Glutamatergic neuron (in vitro differentiated cells): ENCODE results near the gene BCLAF1. TPM values are rescaled to one million over a fixed set of nuclear protein-coding genes. Genes with fewer than 3 reads are reported as not detected.

Experiments used
- DNase-seq: peaks from one replicate; pipeline ENCODE4 v3.0.0; 2022
- H3K27ac Mint-ChIP-seq: one replicate; pipeline ENCODE4 v1.8.0; 2020; ENCODE audit warnings: mild to moderate bottlenecking, mixed read lengths, inconsistent platforms; ENCODE audit not compliant: unreplicated experiment
- H3K27me3 Mint-ChIP-seq: one replicate; pipeline ENCODE4 v1.8.0; 2020; ENCODE audit warnings: mild to moderate bottlenecking, moderate library complexity, mixed read lengths, inconsistent platforms; ENCODE audit not compliant: unreplicated experiment
- H3K36me3 Mint-ChIP-seq: one replicate; pipeline ENCODE4 v1.8.0; 2020; ENCODE audit warnings: mild to moderate bottlenecking, mixed read lengths, inconsistent platforms; ENCODE audit not compliant: unreplicated experiment
- H3K4me1 Mint-ChIP-seq: one replicate; pipeline ENCODE4 v1.8.0; 2020; ENCODE audit warnings: mild to moderate bottlenecking, low read depth, mixed read lengths, inconsistent platforms; ENCODE audit not compliant: unreplicated experiment
- H3K4me3 Mint-ChIP-seq: one replicate; pipeline ENCODE4 v1.8.0; 2020; ENCODE audit warnings: mild to moderate bottlenecking, mixed read lengths, inconsistent platforms; ENCODE audit not compliant: unreplicated experiment
- H3K9me3 Mint-ChIP-seq: one replicate; pipeline ENCODE4 v1.8.0; 2020; ENCODE audit warnings: mild to moderate bottlenecking, moderate library complexity, mixed read lengths, inconsistent platforms; ENCODE audit not compliant: unreplicated experiment
- CTCF ChIP-seq: fragments of 200-600 bp; sonication (generic); IDR thresholded peaks from one replicate; pipeline ENCODE4 v1.5.0; 2021; ENCODE audit not compliant: partially characterized antibody, unreplicated experiment
- total RNA-seq: library from RNA; stranded (reverse); fragmentation: NEBNext Ultra II Directional; extraction: Animal tissue kit (Norgen Biotek cat#: 25700); gene quantifications from one replicate; pipeline ENCODE4 v1.2.1, GENCODE V29; 2021; ENCODE audit not compliant: unreplicated experiment

BCLAF1 gene
- total RNA-seq, 1 donor from 2014 or later = 179 TPM

DNA sequence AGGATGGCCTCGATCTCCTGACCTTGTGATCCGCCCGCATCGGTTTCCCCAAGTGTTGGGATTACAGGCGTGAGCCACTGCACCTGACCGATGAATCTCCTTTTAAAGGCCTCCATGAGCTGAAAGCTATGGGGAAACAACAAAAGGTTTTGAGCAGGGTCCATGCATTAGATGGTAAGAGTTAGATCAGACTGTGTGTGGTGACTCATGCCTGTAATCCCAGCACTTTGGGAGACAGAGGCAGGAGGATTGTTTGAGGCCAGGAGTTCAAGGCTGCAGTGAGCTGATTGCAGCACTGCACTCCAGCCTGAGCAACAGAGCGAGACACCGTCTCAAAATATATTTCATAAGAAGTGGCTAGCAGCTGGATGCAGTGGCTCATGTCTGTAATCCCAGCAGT is 41.0 kb upstream of the BCLAF1 start:
- DNase-seq = no peak
- Mint-ChIP-seq H3K36me3 (no peaks in the 10 kb centered on the region), H3K4me1 (no peaks in the 10 kb centered on the region), H3K27ac (no peak overlapping the region), H3K4me3 (no peak overlapping the region), H3K27me3 (no peaks in the 10 kb centered on the region), H3K9me3 (no peaks in the 10 kb centered on the region)
- no peak for TF ChIP-seq CTCF

DNA sequence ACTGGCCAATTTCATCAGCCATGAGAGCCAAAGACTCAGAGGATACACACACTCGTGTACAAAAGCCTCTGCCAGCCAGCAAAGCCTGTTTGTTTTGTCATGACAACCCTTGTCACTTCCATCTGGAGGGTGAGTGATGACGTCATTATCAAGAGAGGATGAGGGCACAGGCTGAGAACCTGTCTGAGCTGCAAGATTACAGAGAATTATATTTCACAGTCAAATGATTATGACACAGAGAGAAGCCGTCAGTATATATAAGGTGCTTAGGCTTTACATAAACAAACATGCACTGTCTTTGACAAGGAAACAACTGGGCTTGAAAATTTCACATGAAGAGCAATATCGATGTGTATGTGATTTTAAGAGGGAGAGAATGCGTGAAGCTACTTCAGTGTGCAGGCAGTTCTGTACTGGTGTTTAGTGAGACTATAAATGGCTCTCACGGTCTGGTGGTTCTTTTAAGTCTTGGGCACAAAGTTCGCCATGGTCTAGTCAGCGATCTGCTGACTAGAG is 36.5 kb upstream of the BCLAF1 start:
- Mint-ChIP-seq H3K4me3 (no peak overlapping the region), H3K9me3 (no peaks in the 10 kb centered on the region), H3K4me1 (peaks cover 4% of the 10 kb centered on the region), H3K27me3 (peaks cover 3% of the 10 kb centered on the region), H3K36me3 (no peaks in the 10 kb centered on the region), H3K27ac (no peak overlapping the region)
- DNase-seq = peak; percentile 25
- no peak for TF ChIP-seq CTCF

DNA sequence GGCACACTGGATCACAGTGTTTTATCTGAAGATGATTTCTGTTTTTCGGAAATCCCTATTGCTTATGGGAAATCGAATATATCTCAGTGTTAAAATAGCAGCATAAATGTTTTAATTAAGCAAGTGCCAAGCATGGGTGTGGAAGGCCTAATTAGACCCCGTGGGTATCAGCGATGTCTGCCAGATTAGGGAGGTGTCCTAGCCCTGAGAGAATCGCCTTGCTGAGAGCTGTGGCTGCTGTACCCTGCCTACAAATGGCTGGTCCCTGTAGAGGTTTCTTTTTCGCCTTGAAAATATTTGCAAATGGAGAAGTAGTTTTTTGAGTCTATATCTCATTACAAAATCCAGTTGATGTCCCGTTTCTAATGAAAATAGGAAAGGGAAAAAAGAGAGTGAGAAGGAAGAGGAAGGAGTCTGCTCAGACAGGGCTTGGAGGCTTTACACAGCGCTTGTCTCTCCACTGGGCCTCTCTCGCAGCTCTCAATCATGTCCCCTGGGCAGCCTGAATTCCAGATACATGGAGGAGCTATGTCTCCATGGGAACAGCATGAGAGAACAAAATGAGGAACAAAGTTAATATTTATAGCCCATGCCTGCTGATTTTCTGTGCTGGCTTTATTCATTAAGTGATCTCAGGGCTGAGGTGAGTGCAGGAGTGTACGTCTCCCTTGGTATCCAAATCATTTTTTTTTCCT is 35.2 kb upstream of the BCLAF1 start:
- TF ChIP-seq CTCF = no peak
- no peak overlapping the region for H3K27ac Mint-ChIP-seq
- peaks cover 3% of the 10 kb centered on the region for H3K27me3 Mint-ChIP-seq
- H3K4me3 Mint-ChIP-seq = no peak overlapping the region
- H3K36me3 Mint-ChIP-seq = no peaks in the 10 kb centered on the region
- peaks cover 4% of the 10 kb centered on the region for H3K4me1 Mint-ChIP-seq
- DNase-seq = peak; percentile 44
- H3K9me3 Mint-ChIP-seq = no peaks in the 10 kb centered on the region

- Mint-ChIP-seq H3K4me1 (peaks cover 4% of the 10 kb centered on the region), H3K36me3 (no peaks in the 10 kb centered on the region), H3K9me3 (no peaks in the 10 kb centered on the region), H3K27ac (peak overlapping the region; percentile 15), H3K27me3 (peaks cover 3% of the 10 kb centered on the region), H3K4me3 (peak overlapping the region; percentile 0)
- DNase-seq = no peak
- no peak for TF ChIP-seq CTCF
Observed at GRCh38 chr6:136323431-136324112, 33.9 kb upstream of the BCLAF1 start.

GRCh38 chr6:136319732-136320131 is 30.1 kb upstream of the BCLAF1 start:
- Mint-ChIP-seq H3K4me1 (peaks cover 12% of the 10 kb centered on the region), H3K27me3 (peaks cover 4% of the 10 kb centered on the region)
- no peak for DNase-seq

More at GRCh38 chr6:136319732-136320131, 30.1 kb upstream of the BCLAF1 start:
- no peak overlapping the region for H3K27ac Mint-ChIP-seq
- H3K36me3 Mint-ChIP-seq = no peaks in the 10 kb centered on the region
- no peaks in the 10 kb centered on the region for H3K9me3 Mint-ChIP-seq
- TF ChIP-seq CTCF = no peak
- no peak overlapping the region for H3K4me3 Mint-ChIP-seq
